ENCODE results near the gene KLF12.

Gene KLF12

DNA sequence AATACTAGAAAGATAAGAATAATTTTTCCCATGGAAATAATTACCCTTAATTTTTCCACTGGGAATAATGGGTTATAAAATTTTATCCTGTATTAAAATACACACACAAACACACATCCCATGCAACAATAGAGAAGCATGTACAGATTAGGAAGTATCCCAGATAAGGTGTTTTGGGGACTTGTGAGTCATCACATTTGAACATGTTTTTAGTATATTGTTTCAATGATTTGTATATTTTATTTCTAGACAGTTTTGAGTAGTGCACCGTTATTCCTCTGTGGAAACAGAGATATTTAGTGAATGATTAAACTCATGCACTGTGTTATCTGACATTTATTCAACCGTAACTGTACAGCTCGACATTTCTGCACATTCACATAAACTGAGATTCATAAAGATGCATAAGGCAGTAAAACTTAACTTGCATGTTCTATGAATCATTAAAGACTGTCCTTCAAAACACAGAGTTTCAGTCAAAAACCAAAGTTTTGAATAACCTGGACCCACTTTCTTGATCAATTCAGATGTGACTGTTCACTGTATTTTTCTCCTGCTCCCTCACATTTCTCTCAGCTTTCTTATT lies 30.1 kb downstream of the KLF12 start:
- no peak for DNase-seq (ENCODE audit: low spot score)

DNA sequence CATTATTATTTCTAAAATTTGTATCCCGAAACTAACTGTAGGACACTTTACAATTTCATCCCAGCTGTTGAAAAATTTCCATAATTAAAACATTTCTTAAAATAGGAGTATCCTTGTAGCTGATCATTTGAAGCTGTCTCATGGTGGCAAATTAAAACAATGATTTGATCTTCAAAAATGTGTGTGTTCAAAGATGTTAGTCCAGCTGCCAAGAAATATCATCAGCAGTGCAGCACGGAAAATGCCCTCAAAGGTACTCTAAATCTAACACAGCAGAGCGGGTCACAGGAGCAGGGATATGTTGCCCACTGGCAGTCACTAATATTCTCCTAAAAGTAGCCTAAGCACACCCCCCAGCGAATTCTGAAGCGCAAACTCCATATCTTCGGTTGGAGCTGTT lies 31.0 kb downstream of the KLF12 start:
- no peak for DNase-seq (ENCODE audit: low spot score)

DNA sequence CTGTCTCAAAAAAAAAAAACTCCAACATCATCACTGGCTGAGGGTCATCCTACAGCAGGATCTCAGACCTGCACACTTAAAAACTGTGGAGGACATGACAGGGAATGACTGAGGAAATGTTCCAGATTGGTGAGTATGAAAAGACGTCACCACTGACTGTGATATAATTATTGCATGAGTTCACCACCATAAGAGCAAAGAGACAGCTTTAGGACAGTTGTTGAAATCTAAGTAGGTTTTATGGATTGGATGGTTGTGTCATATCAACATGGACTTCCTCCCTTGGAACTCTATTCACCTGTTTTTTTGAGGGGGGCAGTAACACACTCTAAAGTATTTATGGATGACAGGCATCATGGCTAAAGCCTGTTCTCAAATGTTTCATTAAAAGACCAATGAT lies 31.5 kb downstream of the KLF12 start:
- DNase-seq (ENCODE audit: low spot score): no peak

DNA sequence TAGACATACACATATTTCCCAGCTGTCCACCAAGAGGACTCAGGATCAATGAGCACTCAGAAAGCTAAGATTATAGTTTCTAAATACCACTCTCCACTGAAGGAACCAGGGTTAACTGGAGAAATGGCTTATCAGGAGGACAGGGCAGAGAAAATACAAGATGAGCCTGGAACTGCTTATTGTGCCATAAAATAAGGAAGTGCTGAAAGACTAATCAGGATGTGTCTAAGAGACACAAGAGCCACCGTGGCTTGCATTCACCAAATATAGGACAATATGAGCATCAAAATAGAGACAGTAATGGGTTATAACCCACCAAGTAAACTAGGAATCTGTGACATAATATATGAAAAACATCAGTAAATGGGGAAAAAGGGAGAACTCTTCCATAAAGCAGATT lies 32.8 kb downstream of the KLF12 start:
- DNase-seq (ENCODE audit: low spot score): no peak

- DNase-seq (ENCODE audit: low spot score): no peak
Measured at GRCh38 chr13:74098077-74098476, 36.1 kb downstream of the KLF12 start.

GRCh38 chr13:74097116-74097515 lies 37.1 kb downstream of the KLF12 start:
- DNase-seq (ENCODE audit: low spot score): no peak

- DNase-seq (ENCODE audit: low spot score): no peak
Measured at GRCh38 chr13:74093691-74094090, 40.5 kb downstream of the KLF12 start.

- DNase-seq (ENCODE audit: low spot score): no peak
Measured at GRCh38 chr13:74092711-74093110, 41.5 kb downstream of the KLF12 start.

GRCh38 chr13:74090869-74091605 lies 43.2 kb downstream of the KLF12 start:
- no peak for DNase-seq (ENCODE audit: low spot score)

DNA sequence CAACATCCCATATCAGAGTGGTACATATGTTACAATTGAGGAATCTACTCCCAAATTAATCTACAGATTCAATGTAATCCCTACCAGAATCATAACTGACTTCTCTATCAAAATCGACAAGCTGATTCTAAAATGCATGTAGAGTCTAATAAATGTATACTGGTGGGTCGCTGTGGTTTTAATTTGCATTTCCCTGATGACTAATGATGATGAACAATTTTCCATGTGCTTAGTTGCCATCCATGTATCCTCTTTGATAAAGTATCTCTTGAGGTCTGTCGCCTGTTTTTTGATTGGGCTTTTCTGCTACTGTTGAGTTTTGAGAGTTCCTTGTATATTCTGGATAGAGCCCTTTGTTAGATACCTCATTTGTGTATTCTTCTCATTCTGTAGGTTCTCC lies 43.8 kb downstream of the KLF12 start:
- DNase-seq (ENCODE audit: low spot score): no peak

DNA sequence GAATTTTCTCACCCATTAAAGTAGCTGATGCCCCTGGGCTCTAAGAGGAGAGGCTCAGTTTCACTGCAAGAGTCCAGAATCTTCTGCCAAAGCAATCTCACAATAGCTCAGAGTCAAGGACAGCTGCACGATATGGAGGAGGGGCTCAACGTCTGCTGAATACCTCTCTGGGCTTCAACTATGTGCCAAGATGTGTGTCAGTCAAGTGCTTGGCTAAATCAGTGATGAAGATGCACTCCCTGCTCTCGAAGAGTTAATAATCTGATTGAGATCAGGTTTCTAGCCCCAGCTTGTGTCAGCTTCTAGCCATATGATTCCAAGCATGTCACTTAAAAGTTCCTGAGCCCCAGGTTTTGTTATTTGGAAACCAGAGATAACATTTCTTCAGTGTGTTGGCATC lies 46.8 kb downstream of the KLF12 start:
- DNase-seq (ENCODE audit: low spot score): no peak

Measured in CD4-positive, alpha-beta T cell treated with Interleukin-15 for 4 hours (primary cell).